NCI-H187 (cell line): Measurements from ENCODE around the gene PEX26.
"Not testable (repeated sequence)": the region's sequence is repeated elsewhere in the genome, so short reads cannot be mapped to it uniquely, and the experiment has no call there.

Experiments used
- DNase-seq, 2 experiments: peaks; one replicate each; lab custom pipeline; 2025; lab: John Stamatoyannopoulos, UW

Gene PEX26

DNA sequence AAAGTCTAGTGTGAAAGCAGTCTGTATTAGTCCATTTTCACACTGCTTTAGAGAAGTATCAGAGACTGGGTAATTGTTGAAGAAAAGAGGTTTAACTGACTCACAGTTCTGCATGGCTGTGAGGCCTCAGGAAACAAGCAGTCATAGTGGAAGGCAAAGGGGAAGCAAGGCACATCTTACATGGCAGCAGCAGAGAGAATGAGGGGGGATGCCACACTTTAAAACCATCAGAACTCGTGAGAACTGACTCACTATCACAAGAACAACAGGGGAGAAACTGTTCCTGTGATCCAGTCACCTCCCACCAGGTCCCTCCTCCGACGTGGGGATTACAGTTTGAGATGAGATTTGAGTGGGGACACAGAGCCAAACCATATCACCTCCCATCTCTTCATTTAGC lies 19.0 kb downstream of the PEX26 start:
- no peak for DNase-seq

DNA sequence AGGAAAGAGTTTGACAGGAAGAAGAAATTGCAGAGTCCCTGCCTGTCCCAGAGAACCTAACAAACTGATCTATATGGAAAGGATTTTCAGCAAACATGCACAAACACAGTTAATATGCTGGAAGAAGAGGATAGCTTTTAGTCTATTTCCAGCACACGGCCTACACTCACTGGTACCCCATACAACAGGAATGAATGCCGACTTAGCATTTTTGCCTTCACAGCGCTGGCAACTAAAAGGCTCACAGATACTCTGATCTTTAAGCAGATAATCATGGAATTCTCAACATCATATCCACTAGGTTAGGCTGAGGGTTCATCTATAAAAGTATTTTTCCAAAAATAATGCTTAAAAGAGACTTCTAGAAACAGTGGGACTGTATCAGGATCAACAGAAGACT lies 23.0 kb downstream of the PEX26 start:
- no peak for DNase-seq

DNA sequence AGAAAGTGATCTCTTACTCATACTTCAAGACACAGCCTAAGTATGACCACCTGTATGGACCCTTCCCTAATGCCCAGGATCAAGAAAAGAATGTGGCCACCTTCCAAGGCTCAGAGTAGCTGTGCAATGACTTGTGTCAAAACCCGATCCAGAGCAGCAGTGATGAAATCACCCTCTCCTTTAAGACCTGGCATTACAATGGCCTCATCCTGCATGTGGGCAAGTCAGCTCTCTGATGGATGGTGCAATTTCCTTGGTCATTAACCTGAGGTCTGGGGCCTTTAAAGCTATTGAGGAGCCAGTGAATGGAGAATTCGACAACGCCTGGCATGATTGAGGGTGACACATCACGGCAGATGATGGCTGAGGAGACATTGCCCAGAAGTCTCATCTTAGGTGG lies 23.7 kb downstream of the PEX26 start:
- no peak for DNase-seq

DNA sequence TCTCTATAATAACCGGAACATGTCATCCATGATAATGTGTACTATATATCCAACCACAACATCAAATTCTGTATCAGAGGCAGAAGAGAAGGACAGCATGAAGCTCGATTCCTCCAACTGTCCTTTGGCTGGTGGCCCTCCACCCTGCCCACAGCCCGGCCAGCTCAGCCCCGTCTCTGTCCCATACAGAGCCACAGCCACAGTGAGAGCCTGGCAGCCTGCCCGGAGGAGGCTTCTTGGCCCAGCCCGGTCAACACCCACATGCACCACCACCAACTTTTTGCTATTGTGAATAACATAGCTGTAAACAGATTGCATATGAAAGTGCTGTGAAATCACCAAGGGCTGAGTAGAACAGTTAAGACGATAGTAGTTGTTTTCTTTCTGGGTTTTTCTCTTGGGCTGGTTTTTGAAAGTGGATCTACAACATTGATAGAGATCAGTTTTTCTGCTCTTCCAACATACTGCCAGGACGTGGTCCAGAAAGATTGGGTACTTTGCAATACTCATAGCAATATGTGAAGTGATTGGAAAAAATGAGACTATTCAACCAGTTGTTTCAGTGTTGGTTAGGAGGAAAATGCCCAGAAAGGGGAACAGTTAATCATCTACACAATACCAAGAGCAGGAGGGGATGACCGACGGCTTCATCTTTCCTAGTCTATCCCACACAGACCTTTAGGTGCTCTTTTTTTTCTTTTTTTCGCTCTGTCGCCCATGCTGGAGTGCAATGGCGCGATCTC lies 25.9 kb downstream of the PEX26 start:
- no peak for DNase-seq

DNA sequence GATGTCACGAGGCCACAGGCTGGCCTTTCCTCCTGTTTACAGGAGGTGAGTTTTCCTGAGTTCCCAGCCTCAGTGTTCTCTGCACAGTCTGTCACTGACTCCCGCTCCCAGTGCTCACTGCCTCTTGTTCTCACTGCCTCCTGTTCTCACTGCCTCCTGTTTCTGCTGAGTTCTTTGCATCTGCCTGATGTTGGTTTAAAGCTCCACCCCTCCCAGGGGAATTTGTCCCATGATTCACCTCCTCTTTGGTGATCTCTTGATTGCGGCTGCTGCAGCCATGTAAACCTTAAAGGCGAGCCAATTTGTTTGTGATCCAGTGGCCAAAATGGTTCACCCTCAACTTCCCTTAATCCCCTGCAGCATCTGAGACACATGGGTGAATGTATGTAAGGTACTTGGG lies 26.8 kb downstream of the PEX26 start:
- no peak for DNase-seq

DNA sequence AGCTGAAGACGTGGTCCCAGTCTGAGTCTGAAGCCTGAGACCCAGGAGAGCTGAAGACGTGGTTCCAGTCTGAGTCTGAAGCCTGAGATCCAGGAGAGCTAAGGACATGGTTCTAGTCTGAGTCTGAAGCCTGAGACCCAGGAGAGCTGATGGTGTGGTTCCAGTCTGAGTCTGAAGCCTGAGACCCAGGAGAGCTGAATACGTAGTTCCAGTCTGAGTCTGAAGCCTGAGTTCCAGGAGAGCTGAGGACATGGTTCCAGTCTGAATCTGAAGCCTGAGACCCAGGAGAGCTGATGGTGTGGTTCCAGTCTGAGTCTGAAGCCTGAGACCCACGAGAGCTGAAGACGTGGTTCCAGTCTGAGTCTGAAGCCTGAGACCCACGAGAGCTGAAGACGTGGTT lies 28.2 kb downstream of the PEX26 start:
- not testable (repeated sequence) for DNase-seq

DNA sequence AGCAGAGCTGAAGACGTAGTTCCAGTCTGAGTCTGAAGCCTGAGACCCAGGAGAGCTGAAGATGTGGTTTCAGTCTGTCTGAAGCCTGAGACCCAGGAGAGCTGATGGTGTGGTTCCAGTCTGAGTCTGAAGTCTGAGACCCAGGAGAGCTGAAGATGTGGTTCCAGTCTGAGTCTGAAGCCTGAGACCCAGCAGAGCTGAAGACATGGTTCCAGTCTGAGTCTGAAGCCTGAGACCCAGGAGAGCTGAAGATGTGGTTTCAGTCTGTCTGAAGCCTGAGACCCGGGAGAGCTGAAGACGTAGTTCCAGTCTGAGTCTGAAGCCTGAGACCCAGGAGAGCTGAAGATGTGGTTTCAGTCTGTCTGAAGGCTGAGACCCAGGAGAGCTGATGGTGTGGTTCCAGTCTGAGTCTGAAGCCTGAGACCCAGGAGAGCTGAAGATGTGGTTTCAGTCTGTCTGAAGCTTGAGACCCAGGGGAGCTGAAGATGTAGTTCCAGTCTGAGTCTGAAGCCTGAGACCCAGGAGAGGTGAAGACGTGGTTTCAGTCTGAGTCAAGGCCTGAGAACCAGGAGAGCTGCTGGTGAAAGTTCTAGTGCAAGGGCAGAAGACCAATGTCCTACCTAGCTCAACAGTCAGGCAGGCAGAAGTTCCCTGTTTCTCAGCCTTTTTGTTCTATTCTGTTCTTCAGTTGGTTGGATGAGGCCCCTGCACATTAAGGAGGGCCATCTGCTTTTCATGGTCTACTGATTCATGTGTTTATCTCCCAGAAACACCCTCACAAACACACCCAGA lies 29.0 kb downstream of the PEX26 start:
- DNase-seq, result not testable (repeated sequence)

DNA sequence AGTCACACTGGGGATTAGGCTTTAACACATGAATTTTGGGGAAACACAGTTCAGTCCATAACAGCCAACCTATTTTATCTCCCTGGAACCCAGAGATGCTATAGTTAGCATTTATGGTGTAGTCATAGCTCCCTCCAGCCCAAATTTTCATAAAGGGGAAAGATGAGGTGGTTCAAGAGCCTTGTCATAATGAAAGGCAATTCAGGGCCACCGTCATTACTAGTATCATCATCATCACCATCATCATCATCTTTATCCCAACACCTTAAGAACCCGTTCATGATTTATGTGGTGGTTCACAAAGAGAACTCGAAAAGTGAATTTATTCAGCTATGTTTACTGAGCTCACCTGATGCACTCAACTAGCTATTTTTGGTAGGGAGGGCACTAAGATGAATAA lies 30.4 kb downstream of the PEX26 start:
- DNase-seq, result no peak

DNA sequence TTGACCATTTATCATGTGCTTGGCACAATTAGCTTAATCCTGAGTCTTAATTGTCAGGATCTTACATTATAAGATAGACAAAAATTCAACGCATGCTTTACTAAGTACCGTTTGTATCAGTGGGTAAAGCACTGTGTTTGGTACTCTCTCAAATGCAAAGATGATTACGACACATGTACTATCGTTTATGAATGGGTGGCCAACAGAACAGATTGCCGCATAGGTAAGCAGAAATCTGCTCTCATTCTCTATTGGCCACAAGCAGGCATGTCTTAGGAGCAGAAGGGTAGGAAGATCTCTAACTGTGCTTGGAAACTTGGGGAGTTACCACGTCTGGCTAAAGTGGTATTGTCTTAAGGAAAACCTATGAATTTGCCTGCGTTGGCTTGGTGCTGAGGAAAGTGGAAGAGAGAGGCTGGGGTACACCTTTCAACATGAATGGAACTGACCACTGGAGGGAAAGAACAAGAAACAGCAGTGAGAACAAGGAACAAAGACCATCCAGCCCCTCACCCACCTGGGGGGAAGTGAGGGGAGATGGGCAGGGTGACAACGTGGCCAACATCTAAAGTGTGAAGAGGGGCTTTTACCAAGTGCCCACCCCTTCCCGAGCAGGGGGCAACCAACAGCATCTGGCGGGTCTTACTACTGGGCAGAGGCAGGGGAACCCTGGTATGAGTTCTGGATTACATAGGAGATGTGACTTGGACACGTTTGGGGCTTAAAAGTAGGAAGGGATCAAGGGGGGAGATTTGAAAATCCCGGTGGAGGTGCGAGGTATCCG lies 31.8 kb downstream of the PEX26 start:
- DNase-seq, result no peak

DNA sequence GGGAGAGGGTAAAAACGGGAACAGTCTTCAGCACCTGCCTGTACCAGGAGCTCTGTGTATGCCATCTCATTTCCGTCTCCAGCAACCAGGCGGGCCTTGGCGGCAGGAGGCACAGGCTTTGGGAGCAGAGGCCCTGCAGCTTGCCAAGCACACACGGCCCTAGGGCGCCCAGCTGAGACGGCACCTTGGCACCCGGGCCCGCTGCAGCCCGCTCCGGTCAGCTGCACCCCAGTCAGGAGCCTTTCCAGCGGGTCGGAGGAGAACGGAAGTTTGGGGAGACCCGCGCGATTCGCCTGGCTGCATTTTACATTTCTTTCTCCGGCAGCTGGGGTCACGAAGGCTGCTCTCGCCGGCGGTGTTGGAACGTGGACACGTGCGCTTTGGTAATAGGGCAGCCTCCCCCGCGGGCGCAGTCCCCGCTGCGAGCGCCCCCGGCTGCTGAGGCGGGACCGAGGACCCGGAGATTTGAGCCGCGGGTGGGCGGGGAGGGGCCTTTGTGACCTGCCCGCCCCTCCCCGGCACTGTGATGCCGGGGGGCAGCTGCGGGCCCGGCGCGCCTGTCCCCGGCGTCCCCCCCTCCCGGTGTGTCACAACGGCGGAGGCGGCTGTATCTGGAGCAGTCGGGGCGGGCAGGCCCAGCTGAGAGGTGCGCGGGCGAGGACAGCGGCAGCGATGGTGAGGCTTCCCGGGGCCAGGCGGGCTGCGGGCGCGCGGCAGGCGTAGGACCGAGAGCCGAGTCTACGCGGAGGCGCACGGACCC lies 32.6 kb downstream of the PEX26 start, which contains the start of gene TUBA8:
Gene TUBA8, plus strand, starts transcription at position 616 of the 760 bp plus-strand sequence. Its CDS starts 57 bp downstream, at position 673.
- no peak for DNase-seq

DNA sequence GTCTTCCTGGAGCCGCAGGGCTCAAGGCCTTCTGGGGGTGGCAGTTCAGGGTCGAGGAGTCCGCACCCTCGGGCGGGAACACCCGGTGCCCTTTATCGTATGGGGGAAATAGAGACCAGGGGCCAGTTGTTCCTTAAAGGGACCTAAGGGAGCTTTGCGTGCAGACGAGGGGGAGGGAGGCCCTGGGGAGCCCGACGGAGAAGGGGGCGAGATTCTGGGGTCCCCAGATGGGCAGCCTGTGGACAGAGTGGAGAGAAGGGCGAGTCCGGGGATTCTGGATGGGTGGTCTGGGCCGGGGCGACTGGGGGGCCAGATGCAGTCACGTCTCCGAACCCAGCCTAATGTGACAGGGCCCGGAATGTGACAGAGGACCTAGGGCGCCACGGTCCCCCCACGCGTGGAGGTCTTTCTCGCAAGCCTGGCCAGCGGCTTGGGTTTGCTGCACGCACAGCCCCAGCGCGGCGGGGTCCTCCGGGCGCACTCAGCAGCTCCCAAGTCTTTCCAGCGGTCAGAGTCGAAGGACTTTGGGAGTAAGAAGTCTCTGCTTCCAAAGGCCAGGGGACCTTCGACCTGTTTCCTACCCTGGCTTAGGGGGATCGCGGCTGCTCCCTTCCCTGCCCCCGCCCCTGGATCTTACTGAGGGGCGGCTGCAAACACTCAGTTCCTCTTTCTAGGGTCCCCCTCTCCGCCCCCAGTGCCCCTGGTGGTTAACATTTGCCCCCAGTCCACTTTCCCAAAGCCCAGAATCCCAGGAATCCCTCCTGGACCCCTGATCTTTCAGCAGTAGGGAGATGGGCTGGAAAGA lies 33.4 kb downstream of the PEX26 start:
- no peak for DNase-seq

DNA sequence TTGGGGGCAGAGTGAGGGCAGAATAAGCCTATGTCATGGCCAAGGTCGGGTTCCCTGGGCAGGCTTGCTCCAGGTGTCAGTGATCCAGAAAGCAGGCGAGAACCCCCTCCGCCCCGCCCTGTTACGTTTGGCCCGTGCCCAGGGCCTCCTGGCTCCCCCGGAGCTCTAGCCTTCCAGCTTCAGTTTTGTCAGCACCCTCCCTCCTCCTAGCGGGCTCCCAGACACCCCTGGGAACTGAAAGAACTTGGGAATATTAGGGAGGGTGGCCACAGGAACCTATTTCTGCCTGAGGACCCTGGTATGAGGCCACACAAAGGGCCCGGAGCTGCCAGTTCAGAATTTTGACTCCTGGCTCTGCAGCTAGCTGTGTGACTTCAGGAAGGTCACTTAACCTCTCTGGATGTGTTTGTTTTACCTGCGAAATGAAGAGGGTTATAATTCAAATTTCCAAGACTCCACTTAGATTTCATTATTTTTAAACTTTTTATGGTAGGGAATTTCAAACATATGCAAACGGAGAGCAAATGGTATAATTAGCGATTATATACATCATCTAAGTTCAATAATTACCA lies 34.1 kb downstream of the PEX26 start:
- DNase-seq, result no peak

DNA sequence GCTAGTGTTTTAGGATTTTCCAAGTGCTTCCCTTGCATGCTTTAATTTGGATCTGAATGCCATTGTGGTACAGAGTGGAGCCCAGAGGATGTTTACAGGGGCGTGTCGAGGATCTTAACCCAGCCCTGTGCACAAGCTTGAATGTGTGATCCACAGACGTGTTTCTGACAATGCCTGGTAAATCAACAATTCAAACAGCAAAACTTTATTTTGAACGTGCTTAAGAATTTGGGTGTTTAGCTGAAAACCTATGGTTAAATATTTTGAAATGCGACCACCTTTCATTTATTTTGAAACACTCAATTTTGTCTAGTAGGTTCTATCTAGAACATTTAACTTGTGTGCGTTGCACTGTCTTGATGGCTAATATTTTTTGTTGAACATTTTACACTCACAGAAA lies 34.6 kb downstream of the PEX26 start:
- no peak for DNase-seq

DNA sequence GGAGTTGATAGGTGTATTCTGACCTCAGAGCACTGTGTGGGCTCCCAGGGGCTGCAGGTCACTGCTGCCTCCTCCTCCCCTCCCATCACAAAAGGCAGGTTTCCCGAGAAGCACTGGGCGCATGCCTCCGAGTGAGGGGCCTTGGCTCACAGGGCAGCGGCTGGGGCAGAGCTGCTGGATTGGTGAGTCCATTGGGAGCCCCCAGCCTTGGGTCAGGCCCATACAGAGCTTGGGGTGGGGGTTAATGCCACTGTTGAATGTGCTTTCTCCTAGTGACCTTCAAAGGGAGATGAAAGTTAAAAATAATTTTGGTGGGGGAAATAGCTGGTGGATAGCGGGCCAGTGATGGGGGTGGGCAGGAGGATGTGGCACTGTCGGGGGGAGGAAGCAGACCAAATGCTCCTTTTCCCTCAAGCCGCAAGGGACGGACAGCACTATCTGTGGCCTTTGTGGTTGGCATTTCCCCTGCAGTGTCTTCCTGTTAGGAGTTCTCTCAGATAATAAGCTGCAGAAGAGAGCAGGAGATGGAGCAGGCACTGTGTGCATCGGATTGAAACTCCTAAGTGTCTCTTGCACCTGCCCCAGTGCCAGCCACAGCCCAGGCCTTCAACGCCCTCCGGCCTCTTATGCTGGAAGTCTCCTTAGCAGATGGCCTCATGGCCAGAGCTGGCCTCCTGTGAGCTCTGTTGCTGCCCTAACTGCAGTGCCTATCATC lies 36.0 kb downstream of the PEX26 start:
- no peak for DNase-seq

DNA sequence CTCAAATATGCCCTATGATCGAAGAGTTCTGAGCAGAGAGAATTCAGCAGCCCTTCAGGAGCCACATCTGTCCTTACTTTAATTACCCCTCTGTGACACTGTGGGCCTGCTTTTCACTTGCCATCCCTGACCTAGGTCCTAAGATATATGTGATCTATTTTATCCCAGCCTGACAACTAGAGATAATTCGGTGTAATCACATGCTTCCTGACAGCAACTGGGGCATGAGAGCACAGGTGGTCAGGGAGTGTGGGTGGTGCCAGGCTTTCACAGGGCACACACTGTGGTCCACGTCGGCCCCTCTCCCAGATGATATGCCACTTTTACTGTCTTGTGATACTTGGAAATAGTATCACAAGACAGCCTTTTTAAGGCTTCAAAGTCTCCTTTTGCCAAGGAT lies 36.7 kb downstream of the PEX26 start:
- no peak for DNase-seq

DNA sequence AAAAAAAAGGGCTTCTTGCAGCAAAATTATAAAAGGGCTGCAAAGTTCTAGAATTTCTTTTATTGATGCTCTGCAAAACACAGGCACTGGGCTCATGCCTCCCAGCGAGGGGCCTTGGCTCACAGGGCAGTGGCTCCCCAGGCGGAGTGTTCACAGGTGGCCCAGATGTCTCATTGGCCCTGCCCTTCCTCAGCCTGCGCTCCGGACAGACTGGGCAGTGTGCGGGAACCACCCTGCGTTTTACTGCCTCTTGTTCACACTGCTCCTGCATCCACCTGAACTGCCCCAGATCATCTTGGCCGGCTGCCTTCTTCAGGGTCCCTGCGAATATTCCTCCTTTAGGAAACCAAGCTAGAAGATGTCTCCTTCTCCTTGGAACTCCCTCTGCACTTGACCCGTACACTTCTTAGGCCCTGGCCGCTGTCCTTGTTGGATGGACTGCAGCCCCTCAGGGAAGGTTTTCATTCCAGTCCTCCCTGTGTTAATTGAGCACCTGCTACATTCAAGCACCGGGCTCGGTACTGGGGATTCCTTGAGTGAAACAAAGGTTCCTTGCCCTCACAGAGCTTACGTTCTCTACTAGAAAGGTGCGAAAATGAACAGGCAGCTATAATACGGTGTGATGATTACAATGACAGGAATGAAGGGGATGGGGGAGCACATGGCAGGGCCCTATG lies 37.3 kb downstream of the PEX26 start:
- DNase-seq, result no peak

DNA sequence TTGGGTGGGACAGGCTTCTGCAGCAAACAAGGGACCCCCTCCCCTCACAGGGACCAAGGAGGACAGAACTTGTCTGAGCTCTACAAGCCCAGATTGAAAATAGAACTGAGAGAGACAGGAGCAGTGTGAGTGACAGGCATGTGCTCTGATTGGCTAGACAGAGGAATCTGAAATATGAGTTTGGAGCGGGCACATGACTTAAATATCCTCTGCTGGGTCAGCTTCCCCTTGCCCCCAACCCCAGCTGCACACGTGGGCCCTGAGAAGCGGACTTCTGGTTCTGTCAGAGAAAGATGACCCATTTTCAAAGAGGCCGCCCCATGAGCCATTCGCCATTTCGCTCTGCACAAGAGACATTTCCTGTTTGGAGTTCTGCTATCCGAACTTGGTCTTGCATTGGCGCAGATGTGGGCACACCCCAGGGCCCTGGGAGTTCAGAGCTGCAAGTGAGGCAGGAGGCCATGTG lies 38.1 kb downstream of the PEX26 start:
- no peak for DNase-seq

DNA sequence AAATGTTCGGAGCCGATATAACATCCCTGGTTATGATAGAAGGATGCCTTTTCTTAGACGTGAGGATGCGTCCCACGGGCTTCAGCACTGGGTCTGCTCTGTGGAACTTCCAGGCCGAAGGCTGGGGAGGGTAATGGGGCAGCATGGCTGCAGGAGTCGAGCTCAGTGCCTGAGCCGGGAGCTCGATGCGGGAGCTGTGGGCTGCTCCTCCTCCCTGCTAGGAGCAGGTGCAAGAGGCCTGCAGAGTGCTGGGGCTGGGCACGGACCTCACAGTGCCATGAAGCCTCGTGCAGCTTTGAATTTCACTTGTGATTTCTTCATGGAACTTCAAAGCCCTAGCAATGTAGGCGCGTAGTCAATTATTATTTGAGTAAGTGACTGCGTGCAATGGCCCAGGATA lies 38.8 kb downstream of the PEX26 start:
- no peak for DNase-seq

DNA sequence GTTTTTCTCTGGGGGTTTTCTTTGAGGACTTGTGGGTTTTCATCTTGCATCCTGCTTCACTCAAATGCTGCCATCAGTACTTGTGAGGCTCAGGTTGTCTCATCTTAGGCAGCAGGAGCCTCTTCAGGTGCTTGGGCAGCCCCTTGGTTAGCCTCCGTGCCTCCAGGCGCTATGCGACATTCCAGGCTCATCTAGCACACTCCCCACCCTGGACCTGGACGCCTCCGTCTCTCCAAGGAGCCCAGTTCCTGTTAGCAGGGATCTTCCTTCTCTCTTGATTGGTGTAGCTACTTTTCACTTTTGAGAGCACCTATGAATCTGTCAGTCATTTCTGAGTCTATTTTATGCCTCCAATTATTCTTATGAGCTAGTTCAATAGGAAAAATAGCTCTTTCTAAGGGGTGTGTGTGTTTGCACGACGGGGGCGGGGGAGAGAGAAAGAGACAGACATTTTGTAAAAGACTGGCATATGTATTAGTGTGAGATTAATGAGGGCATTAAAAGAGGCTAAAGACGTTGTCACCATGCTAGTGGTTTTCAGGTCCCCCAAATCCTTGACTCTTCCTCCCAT lies 40.6 kb downstream of the PEX26 start:
- DNase-seq, result no peak
